Activated CD8-positive, alpha-beta memory T cell treated with anti-CD3 and anti-CD28 coated beads, Interleukin-2, amount 10 ng/mL, durations not matched to agents 7 days and 5 days (primary cell): ENCODE data around the gene CD300C. TPM values are rescaled to one million over a fixed set of nuclear protein-coding genes. Genes with fewer than 3 reads are reported as not detected.
A peak's percentile ranks its signal among the peaks of the same experiment; 100 is the strongest.

ENCODE experiments used
- ATAC-seq: fragments of 150-1000 bp; cut with Tn5 transposase; one replicate; pipeline ENCODE4 v1.10.0; 2021; ENCODE audit warnings: moderate library complexity
- CTCF ChIA-PET: fragments of 350-600 bp; sonication (Branson Sonifier 250); formaldehyde crosslinking; loops from one replicate; lab custom pipeline; 2021; ENCODE audit warnings: antibody characterized with exemption; lab: Charles Lee
- DNase-seq: peaks from one replicate; pipeline ENCODE4 v3.0.0-alpha.2; 2020
- H3K27ac Mint-ChIP-seq: one replicate; pipeline ENCODE4 v1.8.0; 2021; ENCODE audit warnings: mild to moderate bottlenecking, mixed read lengths
- H3K27me3 Mint-ChIP-seq: one replicate; pipeline ENCODE4 v1.8.0; 2021; ENCODE audit warnings: mixed read lengths
- H3K36me3 Mint-ChIP-seq: one replicate; pipeline ENCODE4 v1.8.0; 2021; ENCODE audit warnings: mild to moderate bottlenecking, mixed read lengths
- H3K4me1 Mint-ChIP-seq: one replicate; pipeline ENCODE4 v1.8.0; 2021; ENCODE audit warnings: mixed read lengths
- H3K4me3 Mint-ChIP-seq: one replicate; pipeline ENCODE4 v1.8.0; 2021; ENCODE audit warnings: mild to moderate bottlenecking, moderate library complexity, mixed read lengths
- H3K9me3 Mint-ChIP-seq: one replicate; pipeline ENCODE4 v1.8.0; 2022; ENCODE audit warnings: low read depth, mixed read lengths
- total RNA-seq, 2 experiments: library from RNA; stranded (reverse); gene quantifications; one replicate each; pipeline ENCODE4 v1.2.3, GENCODE V29; 2021

Gene CD300C
- total RNA-seq, 2 experiments from 2014 or later, result 0.56 to 1.5 TPM

GRCh38 chr17:74554909-74555308, 9.0 kb upstream of the CD300C start:
- H3K36me3 Mint-ChIP-seq, result no peaks in the 10 kb centered on the region
- H3K27me3 Mint-ChIP-seq, result peaks cover 11% of the 10 kb centered on the region
- H3K27ac Mint-ChIP-seq, result no peak overlapping the region
- H3K4me3 Mint-ChIP-seq, result no peak overlapping the region
- no peak for ATAC-seq
- CTCF ChIA-PET, result interaction anchor here (1.3 kb wide), 1 partner anchor 45 kb away, joined by 4 read pairs; no protein-coding TSS in a partner anchor
- peaks cover 6% of the 10 kb centered on the region for H3K4me1 Mint-ChIP-seq
- no peaks in the 10 kb centered on the region for H3K9me3 Mint-ChIP-seq
- no peak for DNase-seq

- H3K4me3 Mint-ChIP-seq, result no peak overlapping the region
- CTCF ChIA-PET, result interaction anchor here (1.2 kb wide), 1 partner anchor 14 kb away, joined by 5 read pairs; no protein-coding TSS in a partner anchor
- H3K27ac Mint-ChIP-seq, result no peak overlapping the region
- DNase-seq (no peak), ATAC-seq (no peak)
- peaks cover 15% of the 10 kb centered on the region for H3K4me1 Mint-ChIP-seq
- H3K9me3 Mint-ChIP-seq, result no peaks in the 10 kb centered on the region
- peaks cover 12% of the 10 kb centered on the region for H3K27me3 Mint-ChIP-seq
- H3K36me3 Mint-ChIP-seq, result no peaks in the 10 kb centered on the region
Measured at GRCh38 chr17:74552037-74552436, 6.1 kb upstream of the CD300C start.

- ATAC-seq, result no peak
- Mint-ChIP-seq H3K27ac (no peak overlapping the region), H3K4me1 (peaks cover 30% of the 10 kb centered on the region), H3K27me3 (peaks cover 10% of the 10 kb centered on the region), H3K4me3 (no peak overlapping the region), H3K9me3 (no peaks in the 10 kb centered on the region), H3K36me3 (no peaks in the 10 kb centered on the region)
- DNase-seq, result no peak
- CTCF ChIA-PET, result no interaction called here
Measured at GRCh38 chr17:74550602-74551001, 4.7 kb upstream of the CD300C start.

- Mint-ChIP-seq H3K27me3 (peaks cover 9% of the 10 kb centered on the region), H3K27ac (no peak overlapping the region), H3K4me1 (peaks cover 38% of the 10 kb centered on the region), H3K4me3 (no peak overlapping the region), H3K36me3 (no peaks in the 10 kb centered on the region), H3K9me3 (no peaks in the 10 kb centered on the region)
- ATAC-seq (no peak), DNase-seq (no peak)
- CTCF ChIA-PET, result interaction anchor here (0.9 kb wide), 1 partner anchor 17 kb away, joined by 4 read pairs; no protein-coding TSS in a partner anchor
Measured at GRCh38 chr17:74549343-74549742, 3.4 kb upstream of the CD300C start.

- Mint-ChIP-seq H3K4me3 (peak overlapping the region; percentile 6), H3K36me3 (no peaks in the 10 kb centered on the region), H3K9me3 (no peaks in the 10 kb centered on the region), H3K4me1 (peaks cover 40% of the 10 kb centered on the region), H3K27me3 (peaks cover 4% of the 10 kb centered on the region), H3K27ac (peak overlapping the region; percentile 84)
- ATAC-seq (peak; percentile 67), DNase-seq (peak; percentile 82)
- CTCF ChIA-PET, result interaction anchor here (1.5 kb wide), 1 partner anchor 168 kb away, joined by 3 read pairs; no protein-coding TSS in a partner anchor
Measured at GRCh38 chr17:74547736-74548135, 1.8 kb upstream of the CD300C start.

GRCh38 chr17:74547264-74547663, 1.3 kb upstream of the CD300C start:
- Mint-ChIP-seq H3K4me1 (peaks cover 40% of the 10 kb centered on the region), H3K36me3 (no peaks in the 10 kb centered on the region), H3K9me3 (no peaks in the 10 kb centered on the region), H3K27me3 (peaks cover 4% of the 10 kb centered on the region), H3K27ac (peak overlapping the region; percentile 84), H3K4me3 (peak overlapping the region; percentile 6)
- DNase-seq (no peak), ATAC-seq (no peak)
- CTCF ChIA-PET, result interaction anchor here (1.5 kb wide), 1 partner anchor 168 kb away, joined by 3 read pairs; no protein-coding TSS in a partner anchor

- no peaks in the 10 kb centered on the region for H3K36me3 Mint-ChIP-seq
- no peaks in the 10 kb centered on the region for H3K9me3 Mint-ChIP-seq
- ATAC-seq (no peak), DNase-seq (no peak)
- no peak overlapping the region for H3K4me3 Mint-ChIP-seq
- CTCF ChIA-PET, result interaction anchor here (1.0 to 1.6 kb wide), 3 partner anchors 11 to 56 kb away, joined by 3 to 5 read pairs (median 4); no protein-coding TSS in a partner anchor
- peaks cover 4% of the 10 kb centered on the region for H3K27me3 Mint-ChIP-seq
- peaks cover 40% of the 10 kb centered on the region for H3K4me1 Mint-ChIP-seq
- peak overlapping the region; percentile 65 for H3K27ac Mint-ChIP-seq
Measured at GRCh38 chr17:74546586-74546985, 671 bp upstream of the CD300C start.

GRCh38 chr17:74544991-74545842, 698 bp downstream of the CD300C start:
- peaks cover 6% of the 10 kb centered on the region for H3K27me3 Mint-ChIP-seq
- ATAC-seq (no peak), DNase-seq (no peak)
- peak overlapping the region; percentile 65 for H3K27ac Mint-ChIP-seq
- peaks cover 40% of the 10 kb centered on the region for H3K4me1 Mint-ChIP-seq
- CTCF ChIA-PET, result interaction anchor here (1.0 to 1.6 kb wide), 6 partner anchors 9 to 112 kb away, joined by 3 to 5 read pairs (median 3); partner anchors contain the start of gene CD300H
- no peaks in the 10 kb centered on the region for H3K36me3 Mint-ChIP-seq
- no peak overlapping the region for H3K4me3 Mint-ChIP-seq
- H3K9me3 Mint-ChIP-seq, result no peaks in the 10 kb centered on the region

- CTCF ChIA-PET, result interaction anchor here (0.6 kb wide), 1 partner anchor 93 kb away, joined by 4 read pairs; no protein-coding TSS in a partner anchor
- H3K27ac Mint-ChIP-seq, result no peak overlapping the region
- H3K36me3 Mint-ChIP-seq, result no peaks in the 10 kb centered on the region
- H3K27me3 Mint-ChIP-seq, result peaks cover 9% of the 10 kb centered on the region
- ATAC-seq (no peak), DNase-seq (no peak)
- no peak overlapping the region for H3K4me3 Mint-ChIP-seq
- peaks cover 40% of the 10 kb centered on the region for H3K4me1 Mint-ChIP-seq
- H3K9me3 Mint-ChIP-seq, result no peaks in the 10 kb centered on the region
Measured at GRCh38 chr17:74543891-74544760, 1.8 kb downstream of the CD300C start.

- peaks cover 39% of the 10 kb centered on the region for H3K4me1 Mint-ChIP-seq
- no peak overlapping the region for H3K4me3 Mint-ChIP-seq
- no peaks in the 10 kb centered on the region for H3K36me3 Mint-ChIP-seq
- DNase-seq (no peak), ATAC-seq (no peak)
- H3K9me3 Mint-ChIP-seq, result no peaks in the 10 kb centered on the region
- CTCF ChIA-PET, result interaction anchor here (0.6 kb wide), 1 partner anchor 92 kb away, joined by 4 read pairs; no protein-coding TSS in a partner anchor
- H3K27ac Mint-ChIP-seq, result no peak overlapping the region
- peaks cover 8% of the 10 kb centered on the region for H3K27me3 Mint-ChIP-seq
Measured at GRCh38 chr17:74543406-74543805, 2.5 kb downstream of the CD300C start.

- peaks cover 33% of the 10 kb centered on the region for H3K4me1 Mint-ChIP-seq
- H3K27me3 Mint-ChIP-seq, result peaks cover 8% of the 10 kb centered on the region
- no peaks in the 10 kb centered on the region for H3K9me3 Mint-ChIP-seq
- no peaks in the 10 kb centered on the region for H3K36me3 Mint-ChIP-seq
- no peak overlapping the region for H3K4me3 Mint-ChIP-seq
- CTCF ChIA-PET, result interaction anchor here (0.6 kb wide), 1 partner anchor 92 kb away, joined by 4 read pairs; no protein-coding TSS in a partner anchor
- ATAC-seq, result no peak
- H3K27ac Mint-ChIP-seq, result no peak overlapping the region
- DNase-seq, result no peak
Measured at GRCh38 chr17:74542727-74543383, 3.1 kb downstream of the CD300C start.

GRCh38 chr17:74542166-74542565, 3.7 kb downstream of the CD300C start:
- H3K27me3 Mint-ChIP-seq, result peaks cover 10% of the 10 kb centered on the region
- CTCF ChIA-PET, result no interaction called here
- no peak overlapping the region for H3K27ac Mint-ChIP-seq
- peaks cover 26% of the 10 kb centered on the region for H3K4me1 Mint-ChIP-seq
- no peaks in the 10 kb centered on the region for H3K36me3 Mint-ChIP-seq
- ATAC-seq, result no peak
- no peak for DNase-seq
- H3K4me3 Mint-ChIP-seq, result no peak overlapping the region
- H3K9me3 Mint-ChIP-seq, result no peaks in the 10 kb centered on the region
